WTC11 (cell line): ENCODE data around the gene RHOA. TPM values are rescaled to one million over a fixed set of nuclear protein-coding genes. Genes with fewer than 3 reads are reported as not detected.
A peak's percentile ranks its signal among the peaks of the same experiment; 100 is the strongest.

Experiments used
- E2F4 ChIP-seq: sonication (generic); formaldehyde crosslinking; IDR thresholded peaks from 2 replicates; pipeline ENCODE4 v1.8.1; 2022; ENCODE audit warnings: low read depth, mild to moderate bottlenecking, moderate library complexity, missing genetic modification reagents, borderline replicate concordance
- EMX1 ChIP-seq: fragments of 250-450 bp; sonication (Bioruptor Pico); IDR thresholded peaks from 2 replicates; pipeline ENCODE4 v1.8.0; 2021; ENCODE audit warnings: mild to moderate bottlenecking
- ESRRA ChIP-seq: sonication (generic); formaldehyde crosslinking; IDR thresholded peaks from 2 replicates; pipeline ENCODE4 v1.8.1; 2022; ENCODE audit warnings: mild to moderate bottlenecking, missing genetic modification reagents, borderline replicate concordance
- ETV6 ChIP-seq: sonication (generic); formaldehyde crosslinking; IDR thresholded peaks from 2 replicates; pipeline ENCODE4 v1.8.1; 2022; ENCODE audit warnings: mild to moderate bottlenecking, missing genetic modification reagents
- FOXP1 ChIP-seq: sonication (generic); formaldehyde crosslinking; IDR thresholded peaks from 2 replicates; pipeline ENCODE4 v1.8.0; 2022; ENCODE audit warnings: missing genetic modification reagents, mild to moderate bottlenecking, moderate library complexity, borderline replicate concordance
- JAZF1 ChIP-seq: fragments of 250-450 bp; sonication (Bioruptor Pico); IDR thresholded peaks from 2 replicates; pipeline ENCODE4 v1.9.0; 2021; ENCODE audit warnings: moderate library complexity, mild to moderate bottlenecking, inconsistent platforms
- MXD4 ChIP-seq: fragments of 250-450 bp; sonication (Bioruptor Pico); IDR thresholded peaks from 2 replicates; pipeline ENCODE4 v1.8.0; 2021; ENCODE audit warnings: mild to moderate bottlenecking, moderate library complexity, borderline replicate concordance
- MYBL2 ChIP-seq: sonication (generic); formaldehyde crosslinking; IDR thresholded peaks from 2 replicates; pipeline ENCODE4 v1.8.1; 2023; ENCODE audit warnings: mild to moderate bottlenecking, moderate library complexity, missing genetic modification reagents
- NFE2L1 ChIP-seq: sonication (generic); formaldehyde crosslinking; IDR thresholded peaks from 2 replicates; pipeline ENCODE4 v1.8.1; 2023; ENCODE audit warnings: missing genetic modification reagents
- NR2C2 ChIP-seq: sonication (generic); formaldehyde crosslinking; IDR thresholded peaks from 2 replicates; pipeline ENCODE4 v1.8.0; 2022; ENCODE audit warnings: mild to moderate bottlenecking, missing genetic modification reagents
- OVOL2 ChIP-seq: fragments of 250-450 bp; sonication (Bioruptor Pico); IDR thresholded peaks from 2 replicates; pipeline ENCODE4 v1.9.0; 2021; ENCODE audit warnings: mild to moderate bottlenecking, borderline replicate concordance
- PRDM15 ChIP-seq: sonication (generic); formaldehyde crosslinking; IDR thresholded peaks from 2 replicates; pipeline ENCODE4 v1.8.0; 2022; ENCODE audit warnings: missing genetic modification reagents
- SMAD4 ChIP-seq: sonication (generic); formaldehyde crosslinking; IDR thresholded peaks from 2 replicates; pipeline ENCODE4 v1.8.0; 2022; ENCODE audit warnings: mild to moderate bottlenecking, missing genetic modification reagents
- TCF7 ChIP-seq: sonication (generic); formaldehyde crosslinking; IDR thresholded peaks from 2 replicates; pipeline ENCODE4 v1.8.0; 2022; ENCODE audit warnings: mild to moderate bottlenecking, low read depth, missing genetic modification reagents, moderate library complexity
- USF1 ChIP-seq: sonication (generic); formaldehyde crosslinking; IDR thresholded peaks from 2 replicates; pipeline ENCODE4 v1.8.0; 2022; ENCODE audit warnings: mild to moderate bottlenecking, missing genetic modification reagents
- ZBTB43 ChIP-seq: sonication (generic); formaldehyde crosslinking; IDR thresholded peaks from 2 replicates; pipeline ENCODE4 v1.8.1; 2023; ENCODE audit warnings: mild to moderate bottlenecking, missing genetic modification reagents
- ZNF138 ChIP-seq: sonication (generic); formaldehyde crosslinking; conservative IDR thresholded peaks from 2 replicates; pipeline ENCODE4 v1.8.1; 2022; ENCODE audit warnings: mild to moderate bottlenecking, moderate library complexity, missing genetic modification reagents
- ZNF416 ChIP-seq: fragments of 250-450 bp; sonication (Bioruptor Pico); IDR thresholded peaks from 2 replicates; pipeline ENCODE4 v1.9.0; 2021; ENCODE audit warnings: mild to moderate bottlenecking, inconsistent platforms
- ZSCAN18 ChIP-seq: fragments of 250-450 bp; sonication (Bioruptor Pico); IDR thresholded peaks from 2 replicates; pipeline ENCODE4 v2.1.2; 2022; ENCODE audit warnings: mild to moderate bottlenecking, moderate library complexity
- total RNA-seq: library from RNA; stranded (reverse); gene quantifications from 3 replicates; pipeline ENCODE4 v1.2.3, GENCODE V29; 2021
- TF ChIP-seq, protein P1 (sequence below): sonication (generic); formaldehyde crosslinking; IDR thresholded peaks from 2 replicates; pipeline ENCODE4 v1.8.0; 2023; ENCODE audit warnings: mild to moderate bottlenecking, missing genetic modification reagents
- TF ChIP-seq, protein P2 (sequence below): fragments of 250-450 bp; sonication (Bioruptor Pico); IDR thresholded peaks from 2 replicates; pipeline ENCODE4 v1.9.0; 2021; ENCODE audit warnings: mild to moderate bottlenecking
- TF ChIP-seq, protein P3 (sequence below): sonication (generic); formaldehyde crosslinking; IDR thresholded peaks from 2 replicates; pipeline ENCODE4 v1.8.1; 2022; ENCODE audit warnings: mild to moderate bottlenecking, missing genetic modification reagents, moderate library complexity, borderline replicate concordance
- TF ChIP-seq, protein P4 (sequence below): sonication (generic); formaldehyde crosslinking; IDR thresholded peaks from 2 replicates; pipeline ENCODE4 v1.8.1; 2023; ENCODE audit warnings: mild to moderate bottlenecking, missing genetic modification reagents, borderline replicate concordance

RHOA gene
- total RNA-seq, 1 experiment from 2014 or later, result 367 TPM

- TF ChIP-seq ZBTB43 (CRISPR knock-in tag), result no peak
- TF ChIP-seq MYBL2 (CRISPR knock-in tag), result no peak
- no peak for TF ChIP-seq ZNF138 (CRISPR knock-in tag)
- TF ChIP-seq, protein P1, sequence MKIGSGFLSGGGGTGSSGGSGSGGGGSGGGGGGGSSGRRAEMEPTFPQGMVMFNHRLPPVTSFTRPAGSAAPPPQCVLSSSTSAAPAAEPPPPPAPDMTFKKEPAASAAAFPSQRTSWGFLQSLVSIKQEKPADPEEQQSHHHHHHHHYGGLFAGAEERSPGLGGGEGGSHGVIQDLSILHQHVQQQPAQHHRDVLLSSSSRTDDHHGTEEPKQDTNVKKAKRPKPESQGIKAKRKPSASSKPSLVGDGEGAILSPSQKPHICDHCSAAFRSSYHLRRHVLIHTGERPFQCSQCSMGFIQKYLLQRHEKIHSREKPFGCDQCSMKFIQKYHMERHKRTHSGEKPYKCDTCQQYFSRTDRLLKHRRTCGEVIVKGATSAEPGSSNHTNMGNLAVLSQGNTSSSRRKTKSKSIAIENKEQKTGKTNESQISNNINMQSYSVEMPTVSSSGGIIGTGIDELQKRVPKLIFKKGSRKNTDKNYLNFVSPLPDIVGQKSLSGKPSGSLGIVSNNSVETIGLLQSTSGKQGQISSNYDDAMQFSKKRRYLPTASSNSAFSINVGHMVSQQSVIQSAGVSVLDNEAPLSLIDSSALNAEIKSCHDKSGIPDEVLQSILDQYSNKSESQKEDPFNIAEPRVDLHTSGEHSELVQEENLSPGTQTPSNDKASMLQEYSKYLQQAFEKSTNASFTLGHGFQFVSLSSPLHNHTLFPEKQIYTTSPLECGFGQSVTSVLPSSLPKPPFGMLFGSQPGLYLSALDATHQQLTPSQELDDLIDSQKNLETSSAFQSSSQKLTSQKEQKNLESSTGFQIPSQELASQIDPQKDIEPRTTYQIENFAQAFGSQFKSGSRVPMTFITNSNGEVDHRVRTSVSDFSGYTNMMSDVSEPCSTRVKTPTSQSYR (CRISPR knock-in tag), result no peak
- no peak for TF ChIP-seq MXD4 (CRISPR knock-in tag)
- peak; percentile 56; the same call in 1 of the 2 replicates for TF ChIP-seq NR2C2 (CRISPR knock-in tag)
- TF ChIP-seq, protein P2, sequence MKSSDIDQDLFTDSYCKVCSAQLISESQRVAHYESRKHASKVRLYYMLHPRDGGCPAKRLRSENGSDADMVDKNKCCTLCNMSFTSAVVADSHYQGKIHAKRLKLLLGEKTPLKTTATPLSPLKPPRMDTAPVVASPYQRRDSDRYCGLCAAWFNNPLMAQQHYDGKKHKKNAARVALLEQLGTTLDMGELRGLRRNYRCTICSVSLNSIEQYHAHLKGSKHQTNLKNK (CRISPR knock-in tag), result no peak
- no peak for TF ChIP-seq E2F4 (CRISPR knock-in tag)
- TF ChIP-seq, protein P3, sequence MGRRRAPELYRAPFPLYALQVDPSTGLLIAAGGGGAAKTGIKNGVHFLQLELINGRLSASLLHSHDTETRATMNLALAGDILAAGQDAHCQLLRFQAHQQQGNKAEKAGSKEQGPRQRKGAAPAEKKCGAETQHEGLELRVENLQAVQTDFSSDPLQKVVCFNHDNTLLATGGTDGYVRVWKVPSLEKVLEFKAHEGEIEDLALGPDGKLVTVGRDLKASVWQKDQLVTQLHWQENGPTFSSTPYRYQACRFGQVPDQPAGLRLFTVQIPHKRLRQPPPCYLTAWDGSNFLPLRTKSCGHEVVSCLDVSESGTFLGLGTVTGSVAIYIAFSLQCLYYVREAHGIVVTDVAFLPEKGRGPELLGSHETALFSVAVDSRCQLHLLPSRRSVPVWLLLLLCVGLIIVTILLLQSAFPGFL (CRISPR knock-in tag), result no peak
- no peak for TF ChIP-seq ZSCAN18 (CRISPR knock-in tag)
- TF ChIP-seq ZNF416 (CRISPR knock-in tag), result no peak
- TF ChIP-seq, protein P4, sequence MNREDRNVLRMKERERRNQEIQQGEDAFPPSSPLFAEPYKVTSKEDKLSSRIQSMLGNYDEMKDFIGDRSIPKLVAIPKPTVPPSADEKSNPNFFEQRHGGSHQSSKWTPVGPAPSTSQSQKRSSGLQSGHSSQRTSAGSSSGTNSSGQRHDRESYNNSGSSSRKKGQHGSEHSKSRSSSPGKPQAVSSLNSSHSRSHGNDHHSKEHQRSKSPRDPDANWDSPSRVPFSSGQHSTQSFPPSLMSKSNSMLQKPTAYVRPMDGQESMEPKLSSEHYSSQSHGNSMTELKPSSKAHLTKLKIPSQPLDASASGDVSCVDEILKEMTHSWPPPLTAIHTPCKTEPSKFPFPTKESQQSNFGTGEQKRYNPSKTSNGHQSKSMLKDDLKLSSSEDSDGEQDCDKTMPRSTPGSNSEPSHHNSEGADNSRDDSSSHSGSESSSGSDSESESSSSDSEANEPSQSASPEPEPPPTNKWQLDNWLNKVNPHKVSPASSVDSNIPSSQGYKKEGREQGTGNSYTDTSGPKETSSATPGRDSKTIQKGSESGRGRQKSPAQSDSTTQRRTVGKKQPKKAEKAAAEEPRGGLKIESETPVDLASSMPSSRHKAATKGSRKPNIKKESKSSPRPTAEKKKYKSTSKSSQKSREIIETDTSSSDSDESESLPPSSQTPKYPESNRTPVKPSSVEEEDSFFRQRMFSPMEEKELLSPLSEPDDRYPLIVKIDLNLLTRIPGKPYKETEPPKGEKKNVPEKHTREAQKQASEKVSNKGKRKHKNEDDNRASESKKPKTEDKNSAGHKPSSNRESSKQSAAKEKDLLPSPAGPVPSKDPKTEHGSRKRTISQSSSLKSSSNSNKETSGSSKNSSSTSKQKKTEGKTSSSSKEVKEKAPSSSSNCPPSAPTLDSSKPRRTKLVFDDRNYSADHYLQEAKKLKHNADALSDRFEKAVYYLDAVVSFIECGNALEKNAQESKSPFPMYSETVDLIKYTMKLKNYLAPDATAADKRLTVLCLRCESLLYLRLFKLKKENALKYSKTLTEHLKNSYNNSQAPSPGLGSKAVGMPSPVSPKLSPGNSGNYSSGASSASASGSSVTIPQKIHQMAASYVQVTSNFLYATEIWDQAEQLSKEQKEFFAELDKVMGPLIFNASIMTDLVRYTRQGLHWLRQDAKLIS (CRISPR knock-in tag), result no peak
- no peak for TF ChIP-seq TCF7 (CRISPR knock-in tag)
- no peak for TF ChIP-seq ETV6 (CRISPR knock-in tag)
- TF ChIP-seq EMX1, result no peak
- TF ChIP-seq SMAD4, result no peak
- TF ChIP-seq ESRRA (CRISPR knock-in tag), result 0 out of 2 replicates have a peak, but pooled peaks have one; percentile 44
- no peak for TF ChIP-seq OVOL2 (CRISPR knock-in tag)
- TF ChIP-seq NFE2L1, result no peak
- no peak for TF ChIP-seq PRDM15 (CRISPR knock-in tag)
- TF ChIP-seq USF1 (CRISPR knock-in tag), result no peak
- no peak for TF ChIP-seq JAZF1 (CRISPR knock-in tag)
- no peak; the same call in 1 of the 2 replicates for TF ChIP-seq FOXP1 (CRISPR knock-in tag)
Measured at GRCh38 chr3:49411535-49411967, 225 bp downstream of the RHOA start (continued).
